Endothelial cell of umbilical vein (primary cell): ENCODE measurements around the gene CCDC171. TPM values are rescaled to one million over a fixed set of nuclear protein-coding genes. Genes with fewer than 3 reads are reported as not detected.

Experiments used
- BruUV-seq: library from RNA; stranded (reverse); fragments of 400-500 nt; replicated peaks from 2 replicates; lab custom pipeline; 2021; lab: Mats Ljungman, UMichigan
- CTCF ChIA-PET: fragments of 300-600, 350-600 bp; sonication (Branson Sonifier 250); formaldehyde crosslinking; loops from one replicate; lab custom pipeline; 2021; ENCODE audit warnings: antibody characterized with exemption, inconsistent platforms; lab: Charles Lee
- POLR2A ChIA-PET: fragments of 300-600, 350-600 bp; sonication (Branson Sonifier 250); formaldehyde crosslinking; loops from one replicate; lab custom pipeline; 2021; ENCODE audit warnings: antibody characterized with exemption, inconsistent platforms; lab: Charles Lee
- DNase-seq: peaks from one replicate; pipeline ENCODE4 v3.0.0-alpha.2; 2011; ENCODE audit warnings: low read depth, low spot score
- FAIRE-seq: peaks from 2 replicates; lab custom pipeline; 2011; peaks lifted over from hg19 to GRCh38; lab: Jason Lieb, UNC
- H2AFZ ChIP-seq: 2 replicates; pipeline ENCODE4 v1.6.0; 2012; ENCODE audit warnings: low read depth, low read length, control low read depth, inconsistent platforms
- H3K27ac ChIP-seq: 2 replicates; pipeline ENCODE4 v1.5.1; 2011; ENCODE audit warnings: low read depth, mild to moderate bottlenecking, control low read depth, low read length, moderate library complexity; ENCODE audit not compliant: insufficient read depth
- H3K27me3 ChIP-seq, 2 experiments: 2 replicates each; pipeline versions ENCODE4 v1.6.0 to v1.6.1; 2011; ENCODE audit warnings: low read length in 2 of 2, mixed read lengths in 1 of 2; ENCODE audit not compliant: control insufficient read depth in 2 of 2, insufficient read depth in 2 of 2
- H3K36me3 ChIP-seq, 2 experiments: 2 replicates in 1 of 2; 3 replicates in 1 of 2; pipeline ENCODE4 v1.5.1; 2011; ENCODE audit warnings: low read length in 2 of 2, mild to moderate bottlenecking in 1 of 2, moderate library complexity in 1 of 2; ENCODE audit not compliant: control insufficient read depth in 2 of 2, insufficient read depth in 2 of 2; ENCODE audit errors: extremely low read depth in 1 of 2
- H3K4me1 ChIP-seq: 3 replicates; pipeline ENCODE4 v1.5.1; 2011; ENCODE audit warnings: mild to moderate bottlenecking, low read length; ENCODE audit not compliant: control insufficient read depth, insufficient read depth; ENCODE audit errors: extremely low read depth
- H3K4me2 ChIP-seq: 2 replicates; pipeline ENCODE4 v1.6.1; 2011; ENCODE audit warnings: low read length, control low read depth, mixed read lengths; ENCODE audit not compliant: insufficient read depth
- H3K4me3 ChIP-seq, 3 experiments: fragments of 200-600 bp in 1 of 3; sonication (generic), shearing (Covaris generic) in 1 of 3; replicated peaks in 1 of 3; 2 replicates each; pipeline ENCODE4 v1.5.1; 2011 to 2016; ENCODE audit warnings: control low read depth in 3 of 3, low read length in 3 of 3, mild to moderate bottlenecking in 2 of 3, inconsistent platforms in 1 of 3, low read depth in 1 of 3, moderate library complexity in 1 of 3; ENCODE audit not compliant: insufficient read depth in 1 of 3
- H3K79me2 ChIP-seq: 2 replicates; pipeline ENCODE4 v1.6.0; 2012; ENCODE audit warnings: low read length, inconsistent platforms; ENCODE audit not compliant: control insufficient read depth, insufficient read depth
- H3K9ac ChIP-seq: replicated peaks from 2 replicates; pipeline ENCODE3; 2011; ENCODE audit warnings: low read length, control low read depth; ENCODE audit not compliant: insufficient read depth; ENCODE audit errors: extremely low read depth
- H3K9me1 ChIP-seq: replicated peaks from 3 replicates; pipeline ENCODE4 v1.6.0; 2011; ENCODE audit warnings: mild to moderate bottlenecking, low read length; ENCODE audit not compliant: control insufficient read depth, insufficient read depth; ENCODE audit errors: extremely low read depth
- H3K9me3 ChIP-seq: replicated peaks from 2 replicates; pipeline ENCODE4 v1.5.1; 2012; ENCODE audit warnings: low read length, inconsistent platforms; ENCODE audit not compliant: control insufficient read depth, insufficient read depth
- H4K20me1 ChIP-seq: replicated peaks from 2 replicates; pipeline ENCODE3; 2011; ENCODE audit warnings: mild to moderate bottlenecking, low read length; ENCODE audit not compliant: control insufficient read depth, insufficient read depth; ENCODE audit errors: extremely low read depth
- EZH2 ChIP-seq: IDR thresholded peaks from 2 replicates; pipeline ENCODE4 v1.6.1; 2012; ENCODE audit warnings: borderline replicate concordance, low read depth, mild to moderate bottlenecking, moderate library complexity, low read length, inconsistent platforms; ENCODE audit not compliant: severe bottlenecking
- FOS ChIP-seq: IDR thresholded peaks from 2 replicates; pipeline ENCODE4 v1.6.1; 2011; ENCODE audit warnings: mild to moderate bottlenecking, low read length, moderate library complexity, borderline replicate concordance; ENCODE audit not compliant: insufficient read depth
- GATA2 ChIP-seq: IDR thresholded peaks from 2 replicates; pipeline ENCODE4 v1.7.0; 2011; ENCODE audit warnings: low read depth, mild to moderate bottlenecking, moderate library complexity, mixed read lengths, low read length; ENCODE audit not compliant: insufficient read length, insufficient read depth
- JUN ChIP-seq: IDR thresholded peaks from 2 replicates; pipeline ENCODE4 v1.6.1; 2011; ENCODE audit warnings: borderline replicate concordance, low read depth; ENCODE audit not compliant: insufficient read length, insufficient read depth
- MAX ChIP-seq: IDR thresholded peaks from 2 replicates; pipeline ENCODE4 v1.6.1; 2011; ENCODE audit not compliant: insufficient read depth, insufficient read length
- MYC ChIP-seq: IDR thresholded peaks from one replicate; pipeline ENCODE4 v1.6.1; 2011; ENCODE audit warnings: mild to moderate bottlenecking, low read depth, low read length
- POLR2A ChIP-seq: IDR thresholded peaks from 2 replicates; pipeline ENCODE4 v1.6.1; 2012; ENCODE audit warnings: low read depth, mild to moderate bottlenecking, control low read depth, low read length
- POLR2AphosphoS5 ChIP-seq: IDR thresholded peaks from 2 replicates; pipeline ENCODE4 v1.6.1; 2012; ENCODE audit warnings: low read depth, mild to moderate bottlenecking, control low read depth, low read length, moderate library complexity; ENCODE audit not compliant: insufficient read depth
- dilution Hi-C: fragments of 300-500 bp; cut with MboI; formaldehyde crosslinking; loops from one replicate; pipeline ENCODE4 v1.15.0; 2019; ENCODE audit warnings: low sequenced_read_pairs; ENCODE audit not compliant: extremely low pct_ligation_motif_present
- intact Hi-C: fragments of 100-400 bp; cut with micrococcal nuclease; formaldehyde crosslinking; loops from one replicate; pipeline ENCODE4 v1.10.0; 2022
- polyA plus RNA-seq, 4 experiments: library from polyadenylated mRNA; depleted of rRNA in 3 of 4; stranded (reverse) in 3 of 4; unstranded in 1 of 4; fragments of >200 nt; gene quantifications; 2 replicates each; pipeline versions ENCODE4 v1.2.1 to v1.2.3, GENCODE V29; 2011 to 2012; ENCODE audit warnings: missing spikeins in 1 of 4
- total RNA-seq: library from RNA; stranded (reverse); gene quantifications from 2 replicates; pipeline ENCODE4 v1.2.3, GENCODE V29; 2021
- TF ChIP-seq, protein P1 (sequence below), 2 donors: IDR thresholded peaks; 1 replicate in 1 of 2; 2 replicates in 1 of 2; pipeline ENCODE4 v1.5.1; 2011; ENCODE audit warnings: low read length in 2 of 2, mild to moderate bottlenecking in 2 of 2, moderate library complexity in 2 of 2, control low read depth in 1 of 2, inconsistent platforms in 1 of 2, low read depth in 1 of 2; ENCODE audit not compliant: insufficient read depth in 1 of 2; ENCODE audit errors: extremely low read depth in 1 of 2

CCDC171 gene
- total and polyA plus RNA-seq, 2 donors (not counting 3 experiments of a cell fraction or from before 2014, with no cell fraction given): 0.58 to 1.4 TPM

DNA sequence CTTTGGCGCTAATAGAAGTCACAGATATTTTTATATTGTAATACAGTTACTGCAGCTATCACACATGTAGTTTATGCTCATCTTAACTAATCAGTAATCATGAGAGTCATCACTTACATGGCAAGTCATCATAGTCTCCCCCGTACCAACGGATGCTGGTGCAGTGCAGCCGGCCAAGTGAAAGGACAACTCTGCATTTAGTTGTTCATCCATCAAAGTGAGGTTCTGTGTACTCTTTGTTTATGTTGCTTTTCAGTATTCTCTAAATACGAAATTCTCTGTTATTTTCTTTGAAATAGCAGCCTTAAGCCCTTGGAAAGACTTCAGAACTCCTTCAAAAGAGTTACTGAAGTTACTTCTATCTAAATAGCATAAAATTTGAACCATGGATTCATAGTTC, 216.7 kb downstream of the CCDC171 start:
- Histone ChIP-seq H3K36me3 (no peaks in the 10 kb centered on the region), H3K4me2 (no peak overlapping the region), H3K9me3 (no peaks in the 10 kb centered on the region), H3K4me1 (no peaks in the 10 kb centered on the region), H3K9me1 (no peaks in the 10 kb centered on the region), H2AFZ (no peak overlapping the region), H4K20me1 (no peaks in the 10 kb centered on the region), H3K9ac (no peak overlapping the region), H3K4me3 (no peak overlapping the region), H3K27ac (no peak overlapping the region), H3K27me3 (no peaks in the 10 kb centered on the region), H3K79me2 (no peaks in the 10 kb centered on the region)
- POLR2A ChIA-PET: no interaction called here
- FAIRE-seq (no peak), DNase-seq (no peak)
- CTCF ChIA-PET: no interaction called here
- intact Hi-C loops: no loop called here
- dilution Hi-C loops: no loop called here
- TF ChIP-seq GATA2 (no peak), POLR2A (no peak), MYC (no peak), EZH2 (no peak), FOS (no peak), JUN (no peak), MAX (no peak), POLR2AphosphoS5 (no peak)
- TF ChIP-seq, protein P1, sequence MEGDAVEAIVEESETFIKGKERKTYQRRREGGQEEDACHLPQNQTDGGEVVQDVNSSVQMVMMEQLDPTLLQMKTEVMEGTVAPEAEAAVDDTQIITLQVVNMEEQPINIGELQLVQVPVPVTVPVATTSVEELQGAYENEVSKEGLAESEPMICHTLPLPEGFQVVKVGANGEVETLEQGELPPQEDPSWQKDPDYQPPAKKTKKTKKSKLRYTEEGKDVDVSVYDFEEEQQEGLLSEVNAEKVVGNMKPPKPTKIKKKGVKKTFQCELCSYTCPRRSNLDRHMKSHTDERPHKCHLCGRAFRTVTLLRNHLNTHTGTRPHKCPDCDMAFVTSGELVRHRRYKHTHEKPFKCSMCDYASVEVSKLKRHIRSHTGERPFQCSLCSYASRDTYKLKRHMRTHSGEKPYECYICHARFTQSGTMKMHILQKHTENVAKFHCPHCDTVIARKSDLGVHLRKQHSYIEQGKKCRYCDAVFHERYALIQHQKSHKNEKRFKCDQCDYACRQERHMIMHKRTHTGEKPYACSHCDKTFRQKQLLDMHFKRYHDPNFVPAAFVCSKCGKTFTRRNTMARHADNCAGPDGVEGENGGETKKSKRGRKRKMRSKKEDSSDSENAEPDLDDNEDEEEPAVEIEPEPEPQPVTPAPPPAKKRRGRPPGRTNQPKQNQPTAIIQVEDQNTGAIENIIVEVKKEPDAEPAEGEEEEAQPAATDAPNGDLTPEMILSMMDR (IDR thresholded peaks at IDR 0.05; ENCODE audit: extremely low read depth in 1 of 2, insufficient read depth in 1 of 2, low read depth in 1 of 2, low read length in 2 of 2): no peak
- BruUV-seq: no TSS peak
